Smooth muscle cell (in vitro differentiated cells): ENCODE measurements around the gene GPR39. TPM values are rescaled to one million over a fixed set of nuclear protein-coding genes. Genes with fewer than 3 reads are reported as not detected.

Experiments
- DNase-seq: peaks from one replicate; lab custom pipeline; 2025; ENCODE audit not compliant: unreplicated experiment; lab: John Stamatoyannopoulos, UW
- H2AFZ ChIP-seq: fragments of 200-600 bp; sonication (generic); 2 replicates; pipeline ENCODE4 v1.6.0; 2016; ENCODE audit warnings: antibody characterized with exemption, low read depth, mild to moderate bottlenecking
- H3F3A ChIP-seq: fragments of 200-600 bp; sonication (generic); 2 replicates; pipeline ENCODE4 v1.6.0; 2017; ENCODE audit warnings: antibody characterized with exemption, low read depth
- H3K27ac ChIP-seq: fragments of 200-600 bp; sonication (generic); 2 replicates; pipeline ENCODE4 v1.5.1; 2016; ENCODE audit warnings: low read depth, mild to moderate bottlenecking
- H3K27me3 ChIP-seq: fragments of 200-600 bp; sonication (generic); 2 replicates; pipeline ENCODE4 v1.6.1; 2016; ENCODE audit warnings: low read depth, mild to moderate bottlenecking
- H3K36me3 ChIP-seq: fragments of 200-600 bp; sonication (generic); 2 replicates; pipeline ENCODE4 v1.5.1; 2016; ENCODE audit warnings: low read depth
- H3K4me1 ChIP-seq: fragments of 200-600 bp; sonication (generic); 2 replicates; pipeline ENCODE4 v1.5.1; 2016; ENCODE audit warnings: low read depth
- H3K4me2 ChIP-seq: fragments of 200-600 bp; sonication (generic); 2 replicates; pipeline ENCODE4 v1.6.0; 2016; ENCODE audit warnings: mild to moderate bottlenecking
- H3K4me3 ChIP-seq: fragments of 200-600 bp; sonication (generic); 2 replicates; pipeline ENCODE4 v1.5.1; 2016; ENCODE audit warnings: mild to moderate bottlenecking
- H3K79me2 ChIP-seq: fragments of 200-600 bp; sonication (generic); 2 replicates; pipeline ENCODE4 v1.6.0; 2016; ENCODE audit warnings: low read depth, mild to moderate bottlenecking
- H3K9ac ChIP-seq: fragments of 200-600 bp; sonication (generic); 2 replicates; pipeline ENCODE4 v1.6.0; 2016; ENCODE audit warnings: low read depth
- H3K9me3 ChIP-seq: fragments of 200-600 bp; sonication (generic); replicated peaks from 2 replicates; pipeline ENCODE4 v1.5.1; 2016; ENCODE audit warnings: low read depth
- H4K20me1 ChIP-seq: fragments of 200-600 bp; sonication (generic); 2 replicates; pipeline ENCODE4 v1.6.0; 2016; ENCODE audit warnings: low read depth
- CTCF ChIP-seq: fragments of 200-600 bp; sonication (generic); IDR thresholded peaks from 2 replicates; pipeline ENCODE4 v1.5.1; 2017; ENCODE audit warnings: borderline replicate concordance, mild to moderate bottlenecking, antibody characterized with exemption; ENCODE audit not compliant: insufficient read depth, poor library complexity, severe bottlenecking
- WGBS: methylation state at CpG from one replicate; pipeline ENCODE4 v1.1.7; 2016; ENCODE audit warnings: low lambda C conversion rate; 5-methylcytosine and 5-hydroxymethylcytosine counted together
- polyA plus RNA-seq: library from polyadenylated mRNA; unstranded; fragments of >200 nt; fragmentation: Nextera tagmentation; extraction: Ambion mirVana; gene quantifications from 2 replicates; pipeline ENCODE4 v1.2.1, GENCODE V29; 2016
- total RNA-seq: library from RNA; depleted of rRNA; stranded (reverse); fragments of >200 nt; gene quantifications from 2 replicates; pipeline ENCODE4 v1.2.3, GENCODE V29; 2014

GPR39 gene
- total and polyA plus RNA-seq, 2 experiments from 2014 or later: 0.87 to 1.4 TPM

- 28% methylated on average over 4 of the region's 4 CpGs for WGBS
- H3K4me2 ChIP-seq: peak overlapping the region; percentile 47
- H3K36me3 ChIP-seq: no peaks in the 10 kb centered on the region
- no peaks in the 10 kb centered on the region for H4K20me1 ChIP-seq
- H3K27me3 ChIP-seq: no peaks in the 10 kb centered on the region
- H3F3A ChIP-seq: peaks cover 4% of the 10 kb centered on the region
- peak overlapping the region; percentile 56 for H3K27ac ChIP-seq
- no peaks in the 10 kb centered on the region for H3K79me2 ChIP-seq
- TF ChIP-seq CTCF: no peak
- H3K9ac ChIP-seq: peak overlapping the region; percentile 29
- peaks cover 31% of the 10 kb centered on the region for H3K4me1 ChIP-seq
- H3K4me3 ChIP-seq: no peak overlapping the region
- H2AFZ ChIP-seq: peak overlapping the region; percentile 52
- no peak for DNase-seq
- H3K9me3 ChIP-seq: no peaks in the 10 kb centered on the region
Observed at GRCh38 chr2:132542953-132543569, 126.5 kb downstream of the GPR39 start.

GRCh38 chr2:132544006-132544630 lies 127.5 kb downstream of the GPR39 start:
- Histone ChIP-seq H4K20me1 (no peaks in the 10 kb centered on the region), H3K9ac (no peak overlapping the region), H3K27ac (peak overlapping the region; percentile 56), H2AFZ (no peak overlapping the region), H3K36me3 (no peaks in the 10 kb centered on the region), H3K27me3 (no peaks in the 10 kb centered on the region), H3K79me2 (no peaks in the 10 kb centered on the region), H3K4me1 (peaks cover 24% of the 10 kb centered on the region), H3K9me3 (no peaks in the 10 kb centered on the region), H3K4me2 (peak overlapping the region; percentile 47), H3K4me3 (no peak overlapping the region), H3F3A (no peaks in the 10 kb centered on the region)
- no peak for TF ChIP-seq CTCF
- DNase-seq: no peak
- WGBS: 19% methylated on average over 1 of the region's 1 CpG

- Histone ChIP-seq H3K36me3 (no peaks in the 10 kb centered on the region), H4K20me1 (no peaks in the 10 kb centered on the region), H3K79me2 (no peaks in the 10 kb centered on the region), H3F3A (no peaks in the 10 kb centered on the region), H3K27me3 (no peaks in the 10 kb centered on the region), H3K9ac (no peak overlapping the region), H2AFZ (no peak overlapping the region), H3K9me3 (no peaks in the 10 kb centered on the region), H3K4me3 (no peak overlapping the region), H3K4me2 (peak overlapping the region; percentile 57), H3K27ac (no peak overlapping the region), H3K4me1 (peaks cover 24% of the 10 kb centered on the region)
- DNase-seq: peak; percentile 18
- 19% methylated on average over 5 of the region's 5 CpGs for WGBS
- TF ChIP-seq CTCF: peak; percentile 82
Observed at GRCh38 chr2:132547090-132547687, 130.6 kb downstream of the GPR39 start.
